Ovary (tissue), 3 donors: ENCODE data around the gene LSAMP.

Experiments used
- POLR2A ChIP-seq: fragments of 450-650 bp; IDR thresholded peaks from one replicate; pipeline ENCODE4 v1.6.1; 2017; ENCODE audit warnings: antibody characterized with exemption, mild to moderate bottlenecking, moderate library complexity
- TF ChIP-seq, protein P1 (sequence below), 3 donors: fragments of 450-650 bp in 2 of 3; fragments of 200-600 bp in 1 of 3; IDR thresholded peaks; one replicate each; pipeline versions ENCODE4 v1.5.1 to v1.8.0; 2016 to 2022; ENCODE audit warnings: antibody characterized with exemption in 3 of 3, mild to moderate bottlenecking in 1 of 3
- donor health status: DM: no; HTN: no; CAD: no.

DNA sequence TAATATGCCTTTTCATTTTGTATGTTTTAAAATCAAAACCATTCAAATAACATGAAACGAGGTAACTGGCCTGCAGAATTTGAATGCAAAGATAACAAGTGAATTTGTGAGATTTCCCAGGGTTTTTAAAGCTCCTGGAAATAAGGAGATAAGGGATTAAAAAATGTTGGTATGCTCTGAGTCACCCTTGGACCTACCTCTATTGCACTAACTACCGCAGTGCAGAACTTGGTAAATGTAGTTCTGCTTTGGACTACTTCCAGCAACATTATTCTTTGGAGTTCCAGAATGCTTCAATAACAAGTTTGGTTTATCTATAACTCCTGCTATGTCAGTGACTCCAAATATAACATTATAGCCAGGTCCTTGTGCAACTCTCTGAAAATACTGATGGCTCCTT is 620.2 kb downstream of the LSAMP start:
- TF ChIP-seq, protein P1, sequence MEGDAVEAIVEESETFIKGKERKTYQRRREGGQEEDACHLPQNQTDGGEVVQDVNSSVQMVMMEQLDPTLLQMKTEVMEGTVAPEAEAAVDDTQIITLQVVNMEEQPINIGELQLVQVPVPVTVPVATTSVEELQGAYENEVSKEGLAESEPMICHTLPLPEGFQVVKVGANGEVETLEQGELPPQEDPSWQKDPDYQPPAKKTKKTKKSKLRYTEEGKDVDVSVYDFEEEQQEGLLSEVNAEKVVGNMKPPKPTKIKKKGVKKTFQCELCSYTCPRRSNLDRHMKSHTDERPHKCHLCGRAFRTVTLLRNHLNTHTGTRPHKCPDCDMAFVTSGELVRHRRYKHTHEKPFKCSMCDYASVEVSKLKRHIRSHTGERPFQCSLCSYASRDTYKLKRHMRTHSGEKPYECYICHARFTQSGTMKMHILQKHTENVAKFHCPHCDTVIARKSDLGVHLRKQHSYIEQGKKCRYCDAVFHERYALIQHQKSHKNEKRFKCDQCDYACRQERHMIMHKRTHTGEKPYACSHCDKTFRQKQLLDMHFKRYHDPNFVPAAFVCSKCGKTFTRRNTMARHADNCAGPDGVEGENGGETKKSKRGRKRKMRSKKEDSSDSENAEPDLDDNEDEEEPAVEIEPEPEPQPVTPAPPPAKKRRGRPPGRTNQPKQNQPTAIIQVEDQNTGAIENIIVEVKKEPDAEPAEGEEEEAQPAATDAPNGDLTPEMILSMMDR (IDR thresholded peaks at IDR 0.05) = no peak
- no peak for TF ChIP-seq POLR2A
